Breast epithelium (tissue), 3 donors: ENCODE measurements around the gene GOLGA6B.
"Not testable (repeated sequence)": the region's sequence is repeated elsewhere in the genome, so short reads cannot be mapped to it uniquely, and the experiment has no call there.

ENCODE experiments used
- POLR2A ChIP-seq: fragments of 450-650 bp; IDR thresholded peaks from one replicate; pipeline ENCODE4 v1.6.1; 2016; ENCODE audit warnings: antibody characterized with exemption, mild to moderate bottlenecking, moderate library complexity
- TF ChIP-seq, protein P1 (sequence below), 3 donors: fragments of 450-650 bp; IDR thresholded peaks; one replicate each; pipeline ENCODE4 v1.5.1; 2016 to 2017; ENCODE audit warnings: antibody characterized with exemption in 3 of 3, mild to moderate bottlenecking in 3 of 3, moderate library complexity in 3 of 3

DNA sequence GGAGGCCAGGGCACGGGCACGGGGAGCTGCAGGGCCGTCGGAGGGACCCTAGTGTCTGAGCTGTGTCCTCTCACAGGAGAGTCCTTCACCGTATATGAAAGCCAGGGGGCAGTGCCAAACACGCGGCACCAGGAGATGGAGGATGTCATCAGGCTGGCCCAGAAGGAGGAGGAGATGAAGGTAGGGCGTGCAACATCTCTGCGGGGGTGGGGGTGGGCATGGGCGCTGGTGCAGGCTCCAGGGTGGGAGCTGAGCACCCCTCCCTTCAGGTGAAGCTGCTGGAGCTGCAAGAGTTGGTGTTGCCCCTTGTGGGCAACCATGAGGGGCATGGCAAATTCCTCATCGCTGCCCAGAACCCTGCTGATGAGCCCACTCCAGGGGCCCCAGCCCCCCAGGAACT, 11.2 kb downstream of the GOLGA6B start:
- TF ChIP-seq, protein P1, sequence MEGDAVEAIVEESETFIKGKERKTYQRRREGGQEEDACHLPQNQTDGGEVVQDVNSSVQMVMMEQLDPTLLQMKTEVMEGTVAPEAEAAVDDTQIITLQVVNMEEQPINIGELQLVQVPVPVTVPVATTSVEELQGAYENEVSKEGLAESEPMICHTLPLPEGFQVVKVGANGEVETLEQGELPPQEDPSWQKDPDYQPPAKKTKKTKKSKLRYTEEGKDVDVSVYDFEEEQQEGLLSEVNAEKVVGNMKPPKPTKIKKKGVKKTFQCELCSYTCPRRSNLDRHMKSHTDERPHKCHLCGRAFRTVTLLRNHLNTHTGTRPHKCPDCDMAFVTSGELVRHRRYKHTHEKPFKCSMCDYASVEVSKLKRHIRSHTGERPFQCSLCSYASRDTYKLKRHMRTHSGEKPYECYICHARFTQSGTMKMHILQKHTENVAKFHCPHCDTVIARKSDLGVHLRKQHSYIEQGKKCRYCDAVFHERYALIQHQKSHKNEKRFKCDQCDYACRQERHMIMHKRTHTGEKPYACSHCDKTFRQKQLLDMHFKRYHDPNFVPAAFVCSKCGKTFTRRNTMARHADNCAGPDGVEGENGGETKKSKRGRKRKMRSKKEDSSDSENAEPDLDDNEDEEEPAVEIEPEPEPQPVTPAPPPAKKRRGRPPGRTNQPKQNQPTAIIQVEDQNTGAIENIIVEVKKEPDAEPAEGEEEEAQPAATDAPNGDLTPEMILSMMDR (IDR thresholded peaks at IDR 0.05): not testable (repeated sequence)
- TF ChIP-seq POLR2A: not testable (repeated sequence)
